Astrocyte (in vitro differentiated cells and primary cell): ENCODE data around the gene HES2.

Experiments
- EZH2 ChIP-seq: IDR thresholded peaks from 2 replicates; pipeline ENCODE4 v1.6.1; 2012; ENCODE audit warnings: mild to moderate bottlenecking, low read length, inconsistent platforms; ENCODE audit not compliant: insufficient read depth
- TF ChIP-seq, protein P1 (sequence below): IDR thresholded peaks from 2 replicates; pipeline ENCODE4 v1.5.1; 2011; ENCODE audit warnings: low read depth, mild to moderate bottlenecking, inconsistent platforms, low read length, moderate library complexity; ENCODE audit not compliant: insufficient read depth

DNA sequence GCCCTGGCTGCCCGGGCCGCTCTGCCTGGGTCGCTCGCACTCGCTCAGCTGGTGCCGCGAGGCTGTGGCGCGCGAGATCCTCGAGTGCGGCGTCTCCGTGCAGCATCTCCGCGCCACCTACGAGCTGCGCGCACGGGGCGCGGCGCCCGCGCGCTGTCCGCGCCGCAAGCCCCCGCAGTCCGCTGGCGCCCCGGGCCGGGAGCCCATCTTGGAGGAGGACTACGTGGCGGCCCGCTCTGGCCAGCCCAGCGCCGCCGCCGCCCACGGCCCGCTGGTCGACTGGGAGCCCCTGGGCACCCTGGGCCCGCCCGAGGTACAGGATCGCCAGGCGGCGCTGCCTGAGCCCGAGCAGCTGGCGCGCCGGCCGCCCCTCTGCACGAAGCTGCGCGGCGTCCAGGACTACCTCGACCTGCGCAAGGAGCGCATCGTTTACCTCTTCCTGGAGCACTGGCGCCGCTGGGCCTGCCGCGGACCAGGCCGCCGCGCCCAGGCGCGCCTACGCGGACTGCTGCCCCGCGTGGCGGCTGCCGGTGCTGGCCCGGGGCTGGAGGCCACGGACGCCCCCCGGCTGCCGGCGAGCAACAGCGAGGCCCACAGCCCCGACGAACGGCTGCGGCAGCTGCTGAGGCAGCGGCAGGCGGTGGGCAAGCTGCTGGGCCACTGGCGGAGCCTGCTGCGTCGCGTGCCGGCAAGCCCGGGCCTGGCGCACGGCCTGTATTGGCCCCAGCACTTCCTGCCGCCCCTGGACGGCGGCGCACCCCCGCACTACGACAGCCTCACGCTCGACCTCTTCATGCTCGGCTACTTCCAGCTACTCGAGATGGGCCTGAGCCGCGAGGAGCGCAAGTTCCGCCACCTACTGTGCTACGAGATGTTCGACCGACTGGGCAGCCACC is 35.4 kb upstream of the HES2 start:
- TF ChIP-seq, protein P1, sequence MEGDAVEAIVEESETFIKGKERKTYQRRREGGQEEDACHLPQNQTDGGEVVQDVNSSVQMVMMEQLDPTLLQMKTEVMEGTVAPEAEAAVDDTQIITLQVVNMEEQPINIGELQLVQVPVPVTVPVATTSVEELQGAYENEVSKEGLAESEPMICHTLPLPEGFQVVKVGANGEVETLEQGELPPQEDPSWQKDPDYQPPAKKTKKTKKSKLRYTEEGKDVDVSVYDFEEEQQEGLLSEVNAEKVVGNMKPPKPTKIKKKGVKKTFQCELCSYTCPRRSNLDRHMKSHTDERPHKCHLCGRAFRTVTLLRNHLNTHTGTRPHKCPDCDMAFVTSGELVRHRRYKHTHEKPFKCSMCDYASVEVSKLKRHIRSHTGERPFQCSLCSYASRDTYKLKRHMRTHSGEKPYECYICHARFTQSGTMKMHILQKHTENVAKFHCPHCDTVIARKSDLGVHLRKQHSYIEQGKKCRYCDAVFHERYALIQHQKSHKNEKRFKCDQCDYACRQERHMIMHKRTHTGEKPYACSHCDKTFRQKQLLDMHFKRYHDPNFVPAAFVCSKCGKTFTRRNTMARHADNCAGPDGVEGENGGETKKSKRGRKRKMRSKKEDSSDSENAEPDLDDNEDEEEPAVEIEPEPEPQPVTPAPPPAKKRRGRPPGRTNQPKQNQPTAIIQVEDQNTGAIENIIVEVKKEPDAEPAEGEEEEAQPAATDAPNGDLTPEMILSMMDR = no peak
- no peak for TF ChIP-seq EZH2
